ENCODE results near the gene PPP3CA. TPM values are rescaled to one million over a fixed set of nuclear protein-coding genes. Genes with fewer than 3 reads are reported as not detected.

The PPP3CA gene
- total RNA-seq, 1 donor from 2014 or later: 36.5 TPM

GRCh38 chr4:101322743-101323142 lies 24.6 kb downstream of the PPP3CA start:
- Mint-ChIP-seq H3K36me3 (ENCODE audit: low read depth) (no peaks in the 10 kb centered on the region), H3K4me1 (ENCODE audit: low read depth) (peaks cover 31% of the 10 kb centered on the region), H3K4me3 (ENCODE audit: unreplicated experiment) (no peak overlapping the region), H3K27me3 (ENCODE audit: low read depth) (no peaks in the 10 kb centered on the region), H3K9me3 (ENCODE audit: low read depth) (no peaks in the 10 kb centered on the region), H3K27ac (ENCODE audit: unreplicated experiment) (no peak overlapping the region)
- no peak for DNase-seq (ENCODE audit: low spot score)
- TF ChIP-seq CTCF (IDR thresholded peaks at IDR 0.05): no peak

GRCh38 chr4:101321481-101322042 lies 25.8 kb downstream of the PPP3CA start:
- no peak for TF ChIP-seq CTCF (IDR thresholded peaks at IDR 0.05)
- peak overlapping the region; percentile 34 for H3K27ac Mint-ChIP-seq (ENCODE audit: unreplicated experiment)

GRCh38 chr4:101315786-101316185 lies 31.5 kb downstream of the PPP3CA start:
- peaks cover 8% of the 10 kb centered on the region for H3K4me1 Mint-ChIP-seq (ENCODE audit: low read depth)
- H3K27ac Mint-ChIP-seq (ENCODE audit: unreplicated experiment): no peak overlapping the region
- H3K36me3 Mint-ChIP-seq (ENCODE audit: low read depth): peaks cover 1% of the 10 kb centered on the region
- peaks cover 5% of the 10 kb centered on the region for H3K9me3 Mint-ChIP-seq (ENCODE audit: low read depth)
- TF ChIP-seq CTCF (IDR thresholded peaks at IDR 0.05): no peak
- no peaks in the 10 kb centered on the region for H3K27me3 Mint-ChIP-seq (ENCODE audit: low read depth)
- no peak overlapping the region for H3K4me3 Mint-ChIP-seq (ENCODE audit: unreplicated experiment)
- no peak for DNase-seq (ENCODE audit: low spot score)

More at GRCh38 chr4:101321481-101322042, 25.8 kb downstream of the PPP3CA start:
- Mint-ChIP-seq H3K27me3 (ENCODE audit: low read depth) (no peaks in the 10 kb centered on the region), H3K4me3 (ENCODE audit: unreplicated experiment) (no peak overlapping the region), H3K4me1 (ENCODE audit: low read depth) (peaks cover 24% of the 10 kb centered on the region), H3K36me3 (ENCODE audit: low read depth) (peaks cover 1% of the 10 kb centered on the region), H3K9me3 (ENCODE audit: low read depth) (no peaks in the 10 kb centered on the region)
- DNase-seq (ENCODE audit: low spot score): no peak

GRCh38 chr4:101315041-101315440 lies 32.3 kb downstream of the PPP3CA start:
- peaks cover 5% of the 10 kb centered on the region for H3K9me3 Mint-ChIP-seq (ENCODE audit: low read depth)
- H3K4me3 Mint-ChIP-seq (ENCODE audit: unreplicated experiment): no peak overlapping the region
- no peaks in the 10 kb centered on the region for H3K27me3 Mint-ChIP-seq (ENCODE audit: low read depth)
- H3K27ac Mint-ChIP-seq (ENCODE audit: unreplicated experiment): no peak overlapping the region
- peaks cover 1% of the 10 kb centered on the region for H3K36me3 Mint-ChIP-seq (ENCODE audit: low read depth)
- peaks cover 4% of the 10 kb centered on the region for H3K4me1 Mint-ChIP-seq (ENCODE audit: low read depth)
- no peak for DNase-seq (ENCODE audit: low spot score)
- no peak for TF ChIP-seq CTCF (IDR thresholded peaks at IDR 0.05)

GRCh38 chr4:101309925-101310324 lies 37.4 kb downstream of the PPP3CA start:
- Mint-ChIP-seq H3K27me3 (ENCODE audit: low read depth) (no peaks in the 10 kb centered on the region), H3K4me3 (ENCODE audit: unreplicated experiment) (no peak overlapping the region), H3K27ac (ENCODE audit: unreplicated experiment) (no peak overlapping the region)

More at GRCh38 chr4:101309925-101310324, 37.4 kb downstream of the PPP3CA start:
- DNase-seq (ENCODE audit: low spot score): no peak
- H3K4me1 Mint-ChIP-seq (ENCODE audit: low read depth): peaks cover 27% of the 10 kb centered on the region
- no peak for TF ChIP-seq CTCF (IDR thresholded peaks at IDR 0.05)
- no peaks in the 10 kb centered on the region for H3K9me3 Mint-ChIP-seq (ENCODE audit: low read depth)
- no peaks in the 10 kb centered on the region for H3K36me3 Mint-ChIP-seq (ENCODE audit: low read depth)

Measured in chondrocyte (in vitro differentiated cells).